Keratinocyte (primary cell): ENCODE data around the gene ABCC4. TPM values are rescaled to one million over a fixed set of nuclear protein-coding genes. Genes with fewer than 3 reads are reported as not detected.

Experiments
- DNase-seq: peaks from one replicate; pipeline ENCODE4 v3.0.0-alpha.2; 2011; ENCODE audit warnings: low read depth, missing footprints, low spot score
- FAIRE-seq: peaks from 2 replicates; lab custom pipeline; 2011; peaks lifted over from hg19 to GRCh38; lab: Jason Lieb, UNC
- H2AFZ ChIP-seq: 2 replicates; pipeline ENCODE4 v1.6.0; 2012; ENCODE audit warnings: low read length, control low read depth, inconsistent platforms; ENCODE audit not compliant: control insufficient read depth
- H3K27ac ChIP-seq: 2 replicates; pipeline ENCODE4 v1.5.1; 2011; ENCODE audit warnings: low read length; ENCODE audit not compliant: control insufficient read depth, insufficient read depth
- H3K27me3 ChIP-seq: 3 replicates; pipeline ENCODE4 v1.6.0; 2011; ENCODE audit warnings: low read length; ENCODE audit not compliant: control insufficient read depth, insufficient read depth; ENCODE audit errors: extremely low read depth
- H3K36me3 ChIP-seq, 2 experiments: 2 replicates in 1 of 2; 3 replicates in 1 of 2; pipeline ENCODE4 v1.5.1; 2011; ENCODE audit warnings: low read length in 2 of 2, mild to moderate bottlenecking in 1 of 2; ENCODE audit not compliant: control insufficient read depth in 2 of 2, insufficient read depth in 2 of 2; ENCODE audit errors: extremely low read depth in 1 of 2
- H3K4me1 ChIP-seq: 3 replicates; pipeline ENCODE4 v1.5.1; 2011; ENCODE audit warnings: low read length; ENCODE audit not compliant: control insufficient read depth, insufficient read depth; ENCODE audit errors: extremely low read depth
- H3K4me2 ChIP-seq: 3 replicates; pipeline ENCODE4 v1.6.0; 2011; ENCODE audit warnings: low read depth, low read length; ENCODE audit not compliant: control insufficient read depth, insufficient read depth; ENCODE audit errors: extremely low read depth
- H3K4me3 ChIP-seq, 3 experiments: fragments of 200-600 bp in 1 of 3; sonication (generic) in 1 of 3; 2 replicates in 2 of 3; 3 replicates in 1 of 3; pipeline ENCODE4 v1.5.1; 2011 to 2016; ENCODE audit warnings: low read length in 3 of 3, mild to moderate bottlenecking in 3 of 3, control low read depth in 2 of 3, inconsistent platforms in 1 of 3, low read depth in 1 of 3, mixed read lengths in 1 of 3, mixed run types in 1 of 3, moderate library complexity in 1 of 3; ENCODE audit not compliant: control insufficient read depth in 2 of 3, insufficient read depth in 2 of 3; ENCODE audit errors: extremely low read depth in 1 of 3
- H3K79me2 ChIP-seq: 2 replicates; pipeline ENCODE4 v1.6.0; 2012; ENCODE audit warnings: low read length; ENCODE audit not compliant: control insufficient read depth, insufficient read depth
- H3K9ac ChIP-seq: 3 replicates; pipeline ENCODE4 v1.6.0; 2011; ENCODE audit warnings: low read length; ENCODE audit not compliant: control insufficient read depth, insufficient read depth; ENCODE audit errors: extremely low read depth
- H3K9me1 ChIP-seq: 3 replicates; pipeline ENCODE4 v1.6.0; 2011; ENCODE audit warnings: low read length; ENCODE audit not compliant: control insufficient read depth, insufficient read depth; ENCODE audit errors: extremely low read depth
- H3K9me3 ChIP-seq: 2 replicates; pipeline ENCODE4 v1.5.1; 2012; ENCODE audit warnings: low read depth, low read length; ENCODE audit not compliant: control insufficient read depth
- H4K20me1 ChIP-seq: 3 replicates; pipeline ENCODE4 v1.6.0; 2011; ENCODE audit warnings: low read length; ENCODE audit not compliant: control insufficient read depth, insufficient read depth; ENCODE audit errors: extremely low read depth
- CTCF ChIP-seq, 3 experiments: IDR thresholded peaks in 1 of 3; conservative IDR thresholded peaks in 1 of 3; optimal IDR thresholded peaks in 1 of 3; 2 replicates in 2 of 3; 3 replicates in 1 of 3; pipeline versions ENCODE3 to v1.5.1; 2011; ENCODE audit warnings: low read length in 3 of 3, mild to moderate bottlenecking in 3 of 3, moderate library complexity in 2 of 3, control low read depth in 1 of 3, inconsistent platforms in 1 of 3; ENCODE audit not compliant: insufficient read depth in 2 of 3; ENCODE audit errors: extremely low read depth in 1 of 3
- EZH2 ChIP-seq: IDR thresholded peaks from one replicate; pipeline ENCODE4 v1.6.1; 2012; ENCODE audit warnings: inconsistent platforms, mild to moderate bottlenecking, low read length, moderate library complexity
- dilution Hi-C: fragments of 300-500 bp; cut with MboI; formaldehyde crosslinking; loops from one replicate; pipeline ENCODE4 v1.7.0; 2020; ENCODE audit warnings: low sequenced_read_pairs; ENCODE audit not compliant: extremely low pct_ligation_motif_present
- polyA plus RNA-seq, 5 experiments: library from polyadenylated mRNA; depleted of rRNA in 3 of 5; stranded (reverse) in 3 of 5; stranded (forward) in 1 of 5; unstranded in 1 of 5; fragments of >200 nt; gene quantifications; 1 replicate in 1 of 5; 2 replicates in 3 of 5; 3 replicates in 1 of 5; pipeline versions ENCODE4 v1.2.1 to v1.2.3, GENCODE V29; 2011 to 2012; ENCODE audit warnings: missing spikeins in 2 of 5, low read depth in 1 of 5, low replicate concordance in 1 of 5

ABCC4 gene
- polyA plus RNA-seq, 1 donor (not counting 4 experiments of a cell fraction or from before 2014, with no cell fraction given) = 13.8 TPM

DNA sequence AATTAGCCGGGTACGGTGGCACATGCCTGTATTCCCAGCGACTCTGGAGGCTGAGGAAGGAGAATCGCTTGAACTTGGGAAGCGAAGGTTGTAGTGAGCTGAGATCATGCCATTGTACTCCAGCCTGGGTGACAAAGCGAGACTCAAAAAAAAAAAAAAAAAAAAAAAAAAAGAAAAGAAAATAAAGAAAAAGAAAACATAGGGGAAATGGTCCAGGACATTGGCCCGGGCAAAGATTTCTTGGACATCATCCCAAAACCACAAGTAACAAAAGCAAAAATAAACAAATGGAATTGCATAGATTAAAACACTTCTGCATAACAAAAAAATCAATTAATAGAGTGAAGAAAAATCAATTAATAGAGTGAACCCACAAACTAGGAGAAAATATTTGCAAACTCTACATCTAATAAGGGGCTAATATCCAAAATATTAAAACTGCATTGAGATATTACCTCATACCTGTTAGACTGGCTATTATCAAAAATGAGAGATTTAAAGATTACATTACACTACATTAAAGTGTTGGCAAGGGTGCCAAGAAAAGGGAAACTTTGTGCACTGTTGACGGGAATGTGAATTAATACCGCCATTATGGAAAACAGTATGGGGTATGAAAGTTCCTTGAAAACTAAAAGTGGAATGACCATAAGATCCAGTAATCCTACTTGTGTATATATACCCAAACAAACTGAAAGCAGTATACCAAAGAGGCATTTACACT is 18.5 kb upstream of the ABCC4 start:
- H3K27ac ChIP-seq = no peak overlapping the region
- H3K9me3 ChIP-seq = no peaks in the 10 kb centered on the region
- H3K9ac ChIP-seq = no peak overlapping the region
- FAIRE-seq = no peak
- H4K20me1 ChIP-seq = no peaks in the 10 kb centered on the region
- H3K9me1 ChIP-seq = no peaks in the 10 kb centered on the region
- no peak overlapping the region for H2AFZ ChIP-seq
- no peaks in the 10 kb centered on the region for H3K36me3 ChIP-seq
- no peak for TF ChIP-seq CTCF (optimal IDR thresholded peaks at IDR 0.05 in 1 of 3, IDR thresholded peaks at IDR 0.05 in 1 of 3, conservative IDR thresholded peaks at IDR 0.05 in 1 of 3; ENCODE audit: extremely low read depth in 1 of 3, insufficient read depth in 2 of 3, low read length in 3 of 3)
- no peak for TF ChIP-seq EZH2
- no peak overlapping the region for H3K4me2 ChIP-seq
- no peaks in the 10 kb centered on the region for H3K4me1 ChIP-seq
- H3K4me3 ChIP-seq = no peak overlapping the region
- dilution Hi-C loops = no loop called here
- no peaks in the 10 kb centered on the region for H3K27me3 ChIP-seq
- H3K79me2 ChIP-seq = no peaks in the 10 kb centered on the region
- DNase-seq = no peak

- no peak for FAIRE-seq
- dilution Hi-C loops = no loop called here
- H3K4me2 ChIP-seq = no peak overlapping the region
Measured at GRCh38 chr13:95317039-95317989, 16.1 kb upstream of the ABCC4 start.

More at GRCh38 chr13:95317039-95317989, 16.1 kb upstream of the ABCC4 start:
- Histone ChIP-seq H3K9ac (no peak overlapping the region), H3K27me3 (no peaks in the 10 kb centered on the region), H3K4me1 (no peaks in the 10 kb centered on the region), H3K79me2 (no peaks in the 10 kb centered on the region), H3K27ac (no peak overlapping the region), H4K20me1 (no peaks in the 10 kb centered on the region), H3K9me3 (no peaks in the 10 kb centered on the region), H3K4me3 (no peak overlapping the region), H3K9me1 (no peaks in the 10 kb centered on the region), H3K36me3 (no peaks in the 10 kb centered on the region), H2AFZ (no peak overlapping the region)
- DNase-seq = no peak
- TF ChIP-seq CTCF (optimal IDR thresholded peaks at IDR 0.05 in 1 of 3, IDR thresholded peaks at IDR 0.05 in 1 of 3, conservative IDR thresholded peaks at IDR 0.05 in 1 of 3; ENCODE audit: extremely low read depth in 1 of 3, insufficient read depth in 2 of 3, low read length in 3 of 3) (no peak), EZH2 (no peak)
